Transverse colon (tissue), 4 donors: ENCODE results near the gene PXT1.

Experiments
- POLR2A ChIP-seq: fragments of 450-650 bp; IDR thresholded peaks from one replicate; pipeline ENCODE4 v1.6.1; 2016; ENCODE audit warnings: antibody characterized with exemption, mild to moderate bottlenecking, moderate library complexity
- POLR2AphosphoS5 ChIP-seq, 3 donors: sonication (generic); formaldehyde crosslinking; IDR thresholded peaks; one replicate each; pipeline ENCODE4 v1.6.1; 2016; ENCODE audit warnings: antibody characterized with exemption in 3 of 3
- TF ChIP-seq, protein P1 (sequence below), 5 experiments: fragments of 200-600 bp in 3 of 5; fragments of 450-650 bp in 2 of 5; sonication (generic) in 3 of 5; IDR thresholded peaks; 1 replicate in 2 of 5; 2 replicates in 3 of 5; pipeline ENCODE4 v1.5.1; 2016 to 2017; ENCODE audit warnings: antibody characterized with exemption in 5 of 5, inconsistent platforms in 3 of 5, mild to moderate bottlenecking in 2 of 5, moderate library complexity in 1 of 5

DNA sequence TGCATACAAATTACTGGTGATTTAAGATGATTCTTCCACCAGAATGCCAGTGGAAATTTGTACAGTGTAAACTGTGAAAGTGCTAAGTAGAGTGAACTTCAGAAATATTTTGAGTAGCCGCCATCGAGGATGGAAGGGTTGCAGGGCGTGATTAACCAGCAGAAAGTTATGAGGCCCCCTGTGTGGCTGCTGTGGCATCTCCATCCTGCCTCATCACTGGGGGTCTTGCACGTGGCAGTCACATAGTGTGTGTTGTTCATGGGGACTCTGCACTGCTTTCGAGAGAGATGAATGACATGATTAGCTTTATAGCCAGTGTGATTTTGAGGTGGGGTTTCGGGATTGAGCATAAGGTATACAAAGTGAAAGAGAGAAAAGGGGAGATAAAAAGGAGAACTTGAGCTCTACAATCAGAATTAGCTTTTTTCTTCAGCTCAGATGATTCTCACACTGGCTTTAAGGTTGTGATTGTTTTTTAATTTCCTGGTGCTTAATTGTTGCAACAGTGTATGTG lies 26.6 kb upstream of the PXT1 start:
- TF ChIP-seq, protein P1, sequence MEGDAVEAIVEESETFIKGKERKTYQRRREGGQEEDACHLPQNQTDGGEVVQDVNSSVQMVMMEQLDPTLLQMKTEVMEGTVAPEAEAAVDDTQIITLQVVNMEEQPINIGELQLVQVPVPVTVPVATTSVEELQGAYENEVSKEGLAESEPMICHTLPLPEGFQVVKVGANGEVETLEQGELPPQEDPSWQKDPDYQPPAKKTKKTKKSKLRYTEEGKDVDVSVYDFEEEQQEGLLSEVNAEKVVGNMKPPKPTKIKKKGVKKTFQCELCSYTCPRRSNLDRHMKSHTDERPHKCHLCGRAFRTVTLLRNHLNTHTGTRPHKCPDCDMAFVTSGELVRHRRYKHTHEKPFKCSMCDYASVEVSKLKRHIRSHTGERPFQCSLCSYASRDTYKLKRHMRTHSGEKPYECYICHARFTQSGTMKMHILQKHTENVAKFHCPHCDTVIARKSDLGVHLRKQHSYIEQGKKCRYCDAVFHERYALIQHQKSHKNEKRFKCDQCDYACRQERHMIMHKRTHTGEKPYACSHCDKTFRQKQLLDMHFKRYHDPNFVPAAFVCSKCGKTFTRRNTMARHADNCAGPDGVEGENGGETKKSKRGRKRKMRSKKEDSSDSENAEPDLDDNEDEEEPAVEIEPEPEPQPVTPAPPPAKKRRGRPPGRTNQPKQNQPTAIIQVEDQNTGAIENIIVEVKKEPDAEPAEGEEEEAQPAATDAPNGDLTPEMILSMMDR (IDR thresholded peaks at IDR 0.05): no peak
- no peak for TF ChIP-seq POLR2AphosphoS5 (IDR thresholded peaks at IDR 0.05)
- TF ChIP-seq POLR2A: no peak
